HepG2 (cell line): Measurements from ENCODE around the gene THRSP. TPM values are rescaled to one million over a fixed set of nuclear protein-coding genes. Genes with fewer than 3 reads are reported as not detected.

ENCODE experiments used
- ATAC-seq: fragments of 200-7000 bp; cut with Tn5 transposase; 3 replicates; pipeline ENCODE4 v1.9.1; 2020; ENCODE audit warnings: mild to moderate bottlenecking, moderate library complexity
- BruUV-seq: library from RNA; stranded (reverse); fragments of 400-500 nt; replicated peaks from 2 replicates; lab custom pipeline; 2021; lab: Mats Ljungman, UMichigan
- CTCF ChIA-PET: fragments of 300-600 bp; formaldehyde crosslinking; extraction: SDS; loops from one replicate; lab custom pipeline; 2021; ENCODE audit warnings: low total read pairs, inconsistent platforms, low intra/inter-chr PET ratio; lab: Yijun Ruan, JAX
- POLR2A ChIA-PET: fragments of 350-600 bp; sonication (Branson Sonifier 250); formaldehyde crosslinking; loops from one replicate; lab custom pipeline; 2020; ENCODE audit warnings: antibody characterized with exemption, inconsistent platforms; lab: Yijun Ruan, JAX
- DNase-seq: peaks from one replicate; pipeline ENCODE4 v3.0.0-alpha.2; 2015; ENCODE audit warnings: low spot score
- FAIRE-seq: peaks from 3 replicates; lab custom pipeline; 2011; peaks lifted over from hg19 to GRCh38; lab: Jason Lieb, UNC
- H2AFZ ChIP-seq: one replicate; pipeline ENCODE4 v1.6.1; 2011; ENCODE audit warnings: low read length, inconsistent platforms
- H3K27ac ChIP-seq: fragments of 300-600 bp; 3 replicates; pipeline ENCODE4 v1.8.0; 2011; ENCODE audit warnings: mixed run types, mild to moderate bottlenecking, mixed read lengths, low read length, inconsistent platforms; ENCODE audit not compliant: insufficient read depth; ENCODE audit errors: extremely low read length
- H3K27me3 ChIP-seq, 2 experiments: fragments of 200-600 bp in 1 of 2; 2 replicates in 1 of 2; 3 replicates in 1 of 2; pipeline versions ENCODE4 v1.6.0 to v1.8.0; 2011; ENCODE audit warnings: low read length in 2 of 2, mild to moderate bottlenecking in 2 of 2, moderate library complexity in 2 of 2, inconsistent platforms in 1 of 2; ENCODE audit not compliant: insufficient read depth in 2 of 2, control insufficient read depth in 1 of 2
- H3K36me3 ChIP-seq, 2 experiments: fragments of 200-600 bp in 1 of 2; replicated peaks in 1 of 2; 2 replicates in 1 of 2; 3 replicates in 1 of 2; pipeline versions ENCODE4 v1.5.1 to v1.8.0; 2011; ENCODE audit warnings: low read length in 2 of 2, inconsistent platforms in 1 of 2; ENCODE audit not compliant: insufficient read depth in 2 of 2, control insufficient read depth in 1 of 2
- H3K4me1 ChIP-seq: 2 replicates; pipeline ENCODE4 v1.5.1; 2012; ENCODE audit warnings: low read length, inconsistent platforms; ENCODE audit not compliant: insufficient read depth
- H3K4me2 ChIP-seq: 2 replicates; pipeline ENCODE4 v1.6.0; 2011; ENCODE audit warnings: low read depth, low read length, inconsistent platforms
- H3K4me3 ChIP-seq, 3 experiments: fragments of 200-600 bp in 1 of 3; sonication (generic), shearing (Covaris generic) in 1 of 3; replicated peaks in 1 of 3; 2 replicates each; pipeline ENCODE4 v1.5.1; 2011 to 2016; ENCODE audit warnings: low read length in 3 of 3, inconsistent platforms in 2 of 3, low read depth in 2 of 3, mild to moderate bottlenecking in 2 of 3, control low read depth in 1 of 3, mixed read lengths in 1 of 3; ENCODE audit not compliant: insufficient read depth in 1 of 3
- H3K79me2 ChIP-seq: one replicate; pipeline ENCODE4 v1.6.1; 2011; ENCODE audit warnings: low read length, inconsistent platforms; ENCODE audit not compliant: insufficient read depth
- H3K9ac ChIP-seq: 2 replicates; pipeline ENCODE4 v1.6.0; 2011; ENCODE audit warnings: mild to moderate bottlenecking, low read depth, low read length, inconsistent platforms; ENCODE audit not compliant: insufficient read depth
- H3K9me3 ChIP-seq: 2 replicates; pipeline ENCODE4 v1.5.1; 2012; ENCODE audit warnings: mild to moderate bottlenecking, low read length
- H4K20me1 ChIP-seq: 2 replicates; pipeline ENCODE4 v1.6.0; 2011; ENCODE audit warnings: inconsistent platforms, mild to moderate bottlenecking, low read length, moderate library complexity; ENCODE audit not compliant: insufficient read depth
- ATF5 ChIP-seq: sonication (generic); formaldehyde crosslinking; IDR thresholded peaks from 2 replicates; pipeline ENCODE4 v1.4.0; 2020; ENCODE audit warnings: mild to moderate bottlenecking, low read depth, missing genetic modification reagents
- HMG20A ChIP-seq: IDR thresholded peaks from 2 replicates; pipeline ENCODE4 v1.6.1; 2016; ENCODE audit warnings: borderline replicate concordance
- HNF1B ChIP-seq: sonication (generic); formaldehyde crosslinking; IDR thresholded peaks from 2 replicates; pipeline ENCODE4 v1.5.1; 2020; ENCODE audit warnings: mild to moderate bottlenecking, moderate library complexity, missing genetic modification reagents
- HOXA3 ChIP-seq: sonication (generic); formaldehyde crosslinking; IDR thresholded peaks from 2 replicates; pipeline ENCODE4 v1.5.0; 2020; ENCODE audit warnings: missing genetic modification reagents
- MIER2 ChIP-seq: IDR thresholded peaks from 2 replicates; pipeline ENCODE4 v1.6.1; 2016; ENCODE audit warnings: missing biosample characterization, missing genetic modification reagents
- ZFY ChIP-seq: sonication (generic); formaldehyde crosslinking; IDR thresholded peaks from 2 replicates; pipeline ENCODE4 v1.4.0; 2020; ENCODE audit warnings: missing genetic modification reagents
- ZMYM2 ChIP-seq: sonication (generic); formaldehyde crosslinking; IDR thresholded peaks from 2 replicates; pipeline ENCODE4 v1.8.0; 2022; ENCODE audit warnings: mild to moderate bottlenecking, missing genetic modification reagents
- ZNF503 ChIP-seq: sonication (generic); formaldehyde crosslinking; IDR thresholded peaks from 2 replicates; pipeline ENCODE4 v1.4.0; 2020; ENCODE audit warnings: missing genetic modification reagents
- ZNF513 ChIP-seq: sonication (generic); formaldehyde crosslinking; conservative IDR thresholded peaks from 2 replicates; pipeline ENCODE4 v1.5.0; 2020; ENCODE audit warnings: missing genetic modification reagents
- ZNF629 ChIP-seq: sonication (generic); formaldehyde crosslinking; conservative IDR thresholded peaks from 2 replicates; pipeline ENCODE4 v1.5.0; 2020; ENCODE audit warnings: missing genetic modification reagents
- ZNF780A ChIP-seq: sonication (generic); formaldehyde crosslinking; IDR thresholded peaks from 2 replicates; pipeline ENCODE4 v1.8.0; 2022; ENCODE audit warnings: mild to moderate bottlenecking, missing genetic modification reagents, moderate library complexity
- WGBS: methylation state at CpG from one replicate; pipeline ENCODE4 v1.1.6; 2017; ENCODE audit warnings: low lambda C conversion rate; 5-methylcytosine and 5-hydroxymethylcytosine counted together
- in situ Hi-C: cut with HindIII; loops from 2 replicates; pipeline ENCODE4 v1.10.0; 2017; ENCODE audit warnings: low pct_unique_long_range_greater_than_20kb; ENCODE audit not compliant: extremely low pct_ligation_motif_present
- intact Hi-C: fragments of 100-400 bp; cut with micrococcal nuclease; formaldehyde crosslinking; loops from one replicate; pipeline ENCODE4 v1.10.0; 2022; ENCODE audit not compliant: unreplicated experiment
- polyA plus RNA-seq, 8 experiments: library from polyadenylated mRNA; depleted of rRNA in 3 of 8; stranded (reverse) in 7 of 8; unstranded in 1 of 8; fragments of >200 nt; fragmentation: Illumina TruSeq in 4 of 8; extraction: Trizol in 4 of 8; gene quantifications; 2 replicates each; pipeline versions ENCODE4 v1.2.1 to v1.2.3, GENCODE V29; 2011 to 2016; ENCODE audit warnings: low read depth in 4 of 8, missing spikeins in 1 of 8, mixed read lengths in 1 of 8; ENCODE audit not compliant: insufficient read depth in 1 of 8
- total RNA-seq, 5 experiments: library from RNA; depleted of rRNA; stranded (reverse); fragments of >200 nt; fragmentation: Illumina TruSeq; extraction: Trizol; gene quantifications; 2 replicates each; pipeline ENCODE4 v1.2.3, GENCODE V29; 2016; ENCODE audit warnings: low read depth in 1 of 5

The THRSP gene
- total and polyA plus RNA-seq, 2 of the 13 experiments (the other 11 are each of a cell fraction or from before 2014, with no cell fraction given), result 0.13 to 0.58 TPM

GRCh38 chr11:78060533-78060932 lies 3.1 kb upstream of the THRSP start:
- H3K79me2 ChIP-seq, result no peaks in the 10 kb centered on the region
- ChIA-PET CTCF (no interaction called here), POLR2A (interaction anchor here (0.8 to 2.3 kb wide), 7 partner anchors 9 to 79 kb away, joined by 4 to 23 read pairs (median 5); partner anchors contain the start of genes ALG8 and INTS4)
- WGBS, result 94% methylated on average over 8 of the region's 8 CpGs
- FAIRE-seq, result no peak
- no peak for DNase-seq
- H3K36me3 ChIP-seq, result no peaks in the 10 kb centered on the region
- H4K20me1 ChIP-seq, result no peaks in the 10 kb centered on the region
- BruUV-seq, result no TSS peak
- no peak overlapping the region for H2AFZ ChIP-seq
- H3K4me1 ChIP-seq, result peaks cover 59% of the 10 kb centered on the region
- TF ChIP-seq ZFY (no peak), ZNF629 (CRISPR knock-in tag) (peak; percentile 76)
- H3K9me3 ChIP-seq, result no peaks in the 10 kb centered on the region
- H3K27ac ChIP-seq, result peak overlapping the region; percentile 87
- no peaks in the 10 kb centered on the region for H3K27me3 ChIP-seq
- in situ Hi-C loops (no loop called here), intact Hi-C loops (no loop called here)
- no peak overlapping the region for H3K4me2 ChIP-seq
- ATAC-seq, result no peak
- H3K9ac ChIP-seq, result no peak overlapping the region
- H3K4me3 ChIP-seq, result no peak overlapping the region

- FAIRE-seq, result peak; percentile 75
- Histone ChIP-seq H4K20me1 (no peaks in the 10 kb centered on the region), H3K4me2 (peak overlapping the region; percentile 86), H3K9ac (peak overlapping the region; percentile 57), H2AFZ (no peak overlapping the region), H3K36me3 (no peaks in the 10 kb centered on the region), H3K4me3 (peak overlapping the region; percentile 2 to 48 (median 36); a peak in 4 of 6 replicates), H3K9me3 (no peaks in the 10 kb centered on the region), H3K79me2 (no peaks in the 10 kb centered on the region), H3K4me1 (peaks cover 53% of the 10 kb centered on the region), H3K27me3 (no peaks in the 10 kb centered on the region), H3K27ac (peak overlapping the region; percentile 87)
- in situ Hi-C loops (no loop called here), intact Hi-C loops (no loop called here)
- peak; percentile 78 for ATAC-seq
- ChIA-PET POLR2A (interaction anchor here (0.8 to 2.3 kb wide), 12 partner anchors 10 to 127 kb away, joined by 3 to 23 read pairs (median 4); partner anchors contain the start of genes ALG8, INTS4, KCTD21 and NDUFC2), CTCF (no interaction called here)
- DNase-seq, result peak; percentile 64
- no TSS peak for BruUV-seq
- 4% methylated on average over 4 of the region's 4 CpGs for WGBS
- TF ChIP-seq ZNF513, result no peak
- TF ChIP-seq ZNF503 (CRISPR knock-in tag), result no peak
- peak; percentile 11; the same call in 1 of the 2 replicates for TF ChIP-seq HMG20A
- TF ChIP-seq HOXA3 (CRISPR knock-in tag), result peak; percentile 51; the same call in 1 of the 2 replicates
- TF ChIP-seq ZMYM2, result no peak
- TF ChIP-seq HNF1B, result peak; percentile 34; the same call in 1 of the 2 replicates
- TF ChIP-seq ZNF780A (CRISPR knock-in tag), result no peak
- TF ChIP-seq ATF5 (CRISPR knock-in tag), result no peak
- TF ChIP-seq MIER2 (CRISPR knock-in tag), result no peak
Measured at GRCh38 chr11:78061088-78061920, 2.4 kb upstream of the THRSP start.
